Peyer's patch (tissue), 4 donors: ENCODE measurements around the gene ADCY7.

Experiments used
- POLR2A ChIP-seq, 2 donors: fragments of 450-650 bp; IDR thresholded peaks; one replicate each; pipeline ENCODE4 v1.5.1; 2017; ENCODE audit warnings: antibody characterized with exemption in 2 of 2, mild to moderate bottlenecking in 2 of 2, moderate library complexity in 2 of 2
- TF ChIP-seq, protein P1 (sequence below), 6 experiments: fragments of 450-650 bp in 4 of 6; fragments of 200-600 bp in 2 of 6; sonication (generic) in 1 of 6; IDR thresholded peaks; one replicate each; pipeline ENCODE4 v1.5.1; 2017 to 2019; ENCODE audit warnings: antibody characterized with exemption in 6 of 6, mild to moderate bottlenecking in 3 of 6, moderate library complexity in 1 of 6

DNA sequence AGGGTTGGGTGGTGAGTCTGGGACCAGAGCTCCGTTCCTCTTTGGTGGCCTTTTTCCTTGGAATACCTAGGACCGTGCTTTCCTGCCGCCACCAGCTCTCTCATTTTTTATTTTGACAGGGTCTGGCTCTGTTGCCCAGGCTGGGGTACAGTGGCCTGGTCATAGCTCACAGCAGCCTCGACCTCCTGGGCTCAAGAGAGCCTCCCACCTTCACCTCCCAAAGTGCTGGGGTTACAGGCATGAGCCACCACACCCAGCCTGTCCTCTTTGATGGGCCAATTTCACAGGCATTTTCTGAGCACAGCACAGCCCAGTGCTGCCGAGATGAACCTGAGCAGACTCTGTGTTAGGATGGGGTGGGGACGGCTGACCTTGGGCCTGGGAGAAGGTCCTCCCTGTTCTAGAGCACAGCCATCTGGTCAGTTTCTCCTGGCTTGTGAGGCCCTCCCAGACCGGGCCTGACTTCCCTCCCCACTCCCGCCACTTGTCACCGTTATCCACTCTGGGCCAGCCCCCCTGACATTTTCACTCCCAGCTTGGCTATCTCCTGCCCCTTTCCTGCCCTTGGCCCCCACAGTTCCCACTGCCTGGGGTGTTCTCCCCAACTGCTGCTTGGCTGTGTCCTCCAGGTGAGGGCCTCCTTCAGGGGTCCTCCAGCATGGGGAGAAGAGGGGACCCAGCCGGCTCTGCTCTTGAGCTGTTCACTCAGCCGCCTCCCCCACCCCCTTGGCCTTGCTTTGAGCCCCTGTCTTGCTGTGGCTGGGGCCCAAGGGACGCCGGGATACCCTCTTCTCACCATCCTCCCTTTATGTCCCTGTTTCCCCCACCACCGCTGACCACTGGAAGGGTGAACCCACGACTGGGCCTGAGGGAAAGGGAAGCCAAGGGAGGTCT, 5.0 kb downstream of the ADCY7 start:
- TF ChIP-seq, protein P1, sequence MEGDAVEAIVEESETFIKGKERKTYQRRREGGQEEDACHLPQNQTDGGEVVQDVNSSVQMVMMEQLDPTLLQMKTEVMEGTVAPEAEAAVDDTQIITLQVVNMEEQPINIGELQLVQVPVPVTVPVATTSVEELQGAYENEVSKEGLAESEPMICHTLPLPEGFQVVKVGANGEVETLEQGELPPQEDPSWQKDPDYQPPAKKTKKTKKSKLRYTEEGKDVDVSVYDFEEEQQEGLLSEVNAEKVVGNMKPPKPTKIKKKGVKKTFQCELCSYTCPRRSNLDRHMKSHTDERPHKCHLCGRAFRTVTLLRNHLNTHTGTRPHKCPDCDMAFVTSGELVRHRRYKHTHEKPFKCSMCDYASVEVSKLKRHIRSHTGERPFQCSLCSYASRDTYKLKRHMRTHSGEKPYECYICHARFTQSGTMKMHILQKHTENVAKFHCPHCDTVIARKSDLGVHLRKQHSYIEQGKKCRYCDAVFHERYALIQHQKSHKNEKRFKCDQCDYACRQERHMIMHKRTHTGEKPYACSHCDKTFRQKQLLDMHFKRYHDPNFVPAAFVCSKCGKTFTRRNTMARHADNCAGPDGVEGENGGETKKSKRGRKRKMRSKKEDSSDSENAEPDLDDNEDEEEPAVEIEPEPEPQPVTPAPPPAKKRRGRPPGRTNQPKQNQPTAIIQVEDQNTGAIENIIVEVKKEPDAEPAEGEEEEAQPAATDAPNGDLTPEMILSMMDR (IDR thresholded peaks at IDR 0.05), result no peak
- TF ChIP-seq POLR2A (IDR thresholded peaks at IDR 0.05), result no peak
